ENCODE measurements around the gene ADD3. TPM values are rescaled to one million over a fixed set of nuclear protein-coding genes. Genes with fewer than 3 reads are reported as not detected.

ADD3 gene
- total and polyA plus RNA-seq, 2 of the 13 experiments (the other 11 are each of a cell fraction or from before 2014, with no cell fraction given) = 44.7 to 57.5 TPM

GRCh38 chr10:110076559-110077318 is 69.0 kb downstream of the ADD3 start (continued):
- no peak for TF ChIP-seq KDM5A (IDR thresholded peaks at IDR 0.05; ENCODE audit: borderline replicate concordance, low read length)
- no peak for TF ChIP-seq ZNF44 (CRISPR knock-in tag; IDR thresholded peaks at IDR 0.05)
- peak; percentile 44; the same call in 1 of the 2 replicates for TF ChIP-seq TBX2 (CRISPR knock-in tag; IDR thresholded peaks at IDR 0.05; ENCODE audit: borderline replicate concordance)
- TF ChIP-seq ZNF709 (CRISPR knock-in tag; IDR thresholded peaks at IDR 0.05) = no peak
- TF ChIP-seq TAF1 (CRISPR knock-in tag; IDR thresholded peaks at IDR 0.05) = no peak
- no peak for TF ChIP-seq AHR (CRISPR knock-in tag; IDR thresholded peaks at IDR 0.05)
- TF ChIP-seq BCL6 (CRISPR knock-in tag; IDR thresholded peaks at IDR 0.05) = peak; percentile 54; the same call in 1 of the 2 replicates
- no peak for TF ChIP-seq ZNF230 (CRISPR knock-in tag; IDR thresholded peaks at IDR 0.05)
- TF ChIP-seq TEAD3 (CRISPR knock-in tag; optimal IDR thresholded peaks at IDR 0.05; ENCODE audit: borderline replicate concordance) = peak; percentile 22
- TF ChIP-seq KDM1A (CRISPR knock-in tag; IDR thresholded peaks at IDR 0.05) = no peak
- no peak for TF ChIP-seq ZBTB44 (CRISPR knock-in tag; IDR thresholded peaks at IDR 0.05)
- no peak for TF ChIP-seq ZNF550 (CRISPR knock-in tag; IDR thresholded peaks at IDR 0.05; ENCODE audit: borderline replicate concordance)
- TF ChIP-seq NCOR1 (IDR thresholded peaks at IDR 0.05; ENCODE audit: borderline replicate concordance, low read length) = peak; percentile 85
- no peak for TF ChIP-seq ZNF556 (CRISPR knock-in tag; IDR thresholded peaks at IDR 0.05; ENCODE audit: borderline replicate concordance)
- no peak for TF ChIP-seq ZNF710 (CRISPR knock-in tag; IDR thresholded peaks at IDR 0.05; ENCODE audit: borderline replicate concordance)
- TF ChIP-seq ZNF562 (CRISPR knock-in tag; IDR thresholded peaks at IDR 0.05; ENCODE audit: borderline replicate concordance) = no peak
- no peak for TF ChIP-seq ZC3H13 (CRISPR knock-in tag; IDR thresholded peaks at IDR 0.05)
- TF ChIP-seq ATF2 (CRISPR knock-in tag; IDR thresholded peaks at IDR 0.05) = no peak
- 0 out of 2 replicates have a peak, but pooled peaks have one; percentile 28 for TF ChIP-seq MED1 (CRISPR knock-in tag; IDR thresholded peaks at IDR 0.05)
- TF ChIP-seq ZNF512B (CRISPR knock-in tag; IDR thresholded peaks at IDR 0.05; ENCODE audit: borderline replicate concordance) = no peak
- TF ChIP-seq POLR2A (IDR thresholded peaks at IDR 0.05; ENCODE audit: insufficient read depth in 1 of 2, low read depth in 2 of 2, low read length in 2 of 2) = no peak

All from HepG2 (cell line).